Omental fat pad (tissue), 4 donors: ENCODE data around the gene MYO16. TPM values are rescaled to one million over a fixed set of nuclear protein-coding genes. Genes with fewer than 3 reads are reported as not detected.

ENCODE experiments used
- ATAC-seq: fragments of 150-250 bp; one replicate; pipeline ENCODE4 v1.9.1; 2016; ENCODE audit warnings: mild to moderate bottlenecking, moderate library complexity; ENCODE audit not compliant: low FRiP score
- DNase-seq: peaks from one replicate; pipeline ENCODE4 v3.0.0-alpha.2; 2019; ENCODE audit warnings: low spot score
- CTCF ChIP-seq, 3 donors: fragments of 450-650 bp; IDR thresholded peaks; one replicate each; pipeline ENCODE4 v1.5.1; 2016 to 2017; ENCODE audit warnings: antibody characterized with exemption in 3 of 3, mild to moderate bottlenecking in 3 of 3, moderate library complexity in 2 of 3
- total RNA-seq, 4 donors: library from RNA; depleted of rRNA; stranded (reverse); fragments of >200 nt; gene quantifications; one replicate each; pipeline ENCODE4 v1.1.0, GENCODE V29; 2016

MYO16 gene
- total RNA-seq, 4 donors from 2014 or later: 0.48 to 1.9 (median 0.93) TPM; not detected in 1

DNA sequence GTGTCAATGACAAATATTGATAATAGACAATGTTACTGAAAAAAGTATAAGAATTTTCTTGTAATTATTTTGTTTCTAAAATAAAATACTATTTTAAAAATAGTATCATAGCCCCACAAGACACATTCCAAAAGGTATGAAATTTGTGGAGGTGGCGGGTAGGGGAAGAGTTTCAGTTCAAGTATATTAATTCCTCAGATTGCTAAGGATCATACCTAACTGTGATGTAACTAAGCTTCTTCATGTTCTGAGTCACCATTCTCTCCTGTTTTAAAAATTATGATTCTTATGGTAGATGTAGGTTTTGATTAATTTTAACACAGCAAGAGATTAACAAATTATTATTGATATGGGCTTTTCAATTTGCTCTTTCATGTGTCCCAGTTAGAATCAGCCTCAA, 61.3 kb downstream of the MYO16 start:
- no peak for TF ChIP-seq CTCF (IDR thresholded peaks at IDR 0.05)
- no peak for ATAC-seq
- DNase-seq: no peak

GRCh38 chr13:108700422-108701170, 71.2 kb downstream of the MYO16 start:
- TF ChIP-seq CTCF (IDR thresholded peaks at IDR 0.05): no peak
- ATAC-seq (no peak), DNase-seq (no peak)

- ATAC-seq (no peak), DNase-seq (no peak)
- no peak for TF ChIP-seq CTCF (IDR thresholded peaks at IDR 0.05)
Measured at GRCh38 chr13:108702171-108702570, 72.8 kb downstream of the MYO16 start.

DNA sequence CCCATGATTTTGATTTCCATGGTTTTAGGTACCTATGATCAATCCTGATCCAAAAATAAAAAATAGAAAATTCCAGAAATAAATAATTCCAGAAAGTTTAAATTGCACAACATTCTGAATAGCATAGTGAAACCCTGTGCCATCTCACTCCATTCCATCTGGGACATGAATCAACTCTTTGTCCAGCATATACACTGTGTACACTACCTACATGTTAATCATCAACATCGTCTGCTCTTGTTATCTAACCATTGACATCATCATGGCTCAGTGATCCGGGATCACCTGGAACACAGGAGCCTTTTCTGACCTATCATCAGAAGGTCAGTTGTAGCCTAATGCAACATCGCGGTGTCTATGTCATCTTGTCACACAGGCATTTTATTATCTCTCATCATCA, 75.6 kb downstream of the MYO16 start:
- ATAC-seq (no peak), DNase-seq (no peak)
- TF ChIP-seq CTCF (IDR thresholded peaks at IDR 0.05): no peak

DNA sequence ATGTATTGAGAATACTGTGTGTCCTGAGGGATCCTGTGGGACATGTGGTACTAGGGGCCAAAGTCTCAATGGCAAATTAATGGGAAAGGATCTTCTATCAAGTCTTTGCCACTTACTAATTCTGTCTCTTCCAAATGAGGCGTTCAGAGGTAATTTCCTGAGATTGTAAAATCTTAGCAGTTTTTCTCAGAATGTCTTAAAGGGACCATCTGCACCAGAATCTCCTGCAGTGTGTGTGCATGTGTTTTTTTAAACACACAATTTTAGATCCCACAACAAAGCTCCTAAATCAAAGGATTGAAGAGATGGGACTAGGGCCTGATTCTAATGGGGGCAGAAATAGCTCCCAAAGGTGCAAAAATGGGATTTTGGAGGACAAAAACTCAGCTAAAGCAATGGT, 78.2 kb downstream of the MYO16 start:
- DNase-seq (no peak), ATAC-seq (no peak)
- TF ChIP-seq CTCF (IDR thresholded peaks at IDR 0.05): no peak

DNA sequence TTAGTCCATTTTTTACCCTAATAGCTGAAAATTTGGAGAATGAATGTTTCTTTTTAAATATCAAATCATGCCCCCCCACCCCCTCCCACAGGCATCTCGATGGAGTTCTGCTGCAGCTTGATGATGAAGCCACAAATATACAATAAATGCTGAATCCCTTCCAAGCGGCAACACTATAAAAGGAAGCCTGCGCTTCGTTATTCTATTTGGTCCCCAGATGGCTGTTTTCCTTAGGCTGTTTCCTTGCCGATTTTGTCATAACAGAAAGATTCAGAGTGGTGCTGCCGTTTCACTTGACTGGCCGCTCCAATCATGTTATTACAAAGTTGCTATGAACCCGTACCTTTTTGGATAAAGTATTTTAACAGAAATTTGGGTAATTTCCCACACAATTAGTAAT, 79.5 kb downstream of the MYO16 start:
- ATAC-seq (no peak), DNase-seq (no peak)
- TF ChIP-seq CTCF (IDR thresholded peaks at IDR 0.05): no peak

- no peak for ATAC-seq
- no peak for TF ChIP-seq CTCF (IDR thresholded peaks at IDR 0.05)
- DNase-seq: no peak
Measured at GRCh38 chr13:108711386-108711785, 82.0 kb downstream of the MYO16 start.
